ENCODE data around the gene PRKCB.

The PRKCB gene

GRCh38 chr16:24257958-24258357, 422.2 kb downstream of the PRKCB start:
- no peaks in the 10 kb centered on the region for H3K79me2 ChIP-seq (ENCODE audit: insufficient read depth, low read length)
- H4K20me1 ChIP-seq (ENCODE audit: insufficient read depth, low read length, poor library complexity, severe bottlenecking): no peaks in the 10 kb centered on the region
- H3K4me3 ChIP-seq (ENCODE audit: low read length, poor library complexity, severe bottlenecking): no peak overlapping the region
- no peak overlapping the region for H3K9ac ChIP-seq (ENCODE audit: low read depth, low read length, poor library complexity, severe bottlenecking)
- H2AFZ ChIP-seq (ENCODE audit: low read length): no peak overlapping the region
- H3K4me2 ChIP-seq (ENCODE audit: low read depth, low read length, poor library complexity, severe bottlenecking): no peak overlapping the region
- no peaks in the 10 kb centered on the region for H3K4me1 ChIP-seq (ENCODE audit: insufficient read depth, low read length, poor library complexity, severe bottlenecking)
- H3F3A ChIP-seq (ENCODE audit: low read depth): no peaks in the 10 kb centered on the region
- H3K27me3 ChIP-seq (ENCODE audit: insufficient read depth, low read length, poor library complexity, severe bottlenecking): no peaks in the 10 kb centered on the region
- H3K36me3 ChIP-seq (ENCODE audit: insufficient read depth, low read length): no peaks in the 10 kb centered on the region
- no peak for TF ChIP-seq EZH2phosphoT487 (IDR thresholded peaks at IDR 0.05; ENCODE audit: borderline replicate concordance)
- no peak for TF ChIP-seq CTCF (conservative IDR thresholded peaks at IDR 0.05; ENCODE audit: low read length)
- no peaks in the 10 kb centered on the region for H3K9me3 ChIP-seq (ENCODE audit: insufficient read depth, low read depth, low read length)
- no peaks in the 10 kb centered on the region for H3K9me2 ChIP-seq (replicated peaks; ENCODE audit: low read depth, low read length)

- H3K4me1 ChIP-seq (ENCODE audit: insufficient read depth, low read length, poor library complexity, severe bottlenecking): no peaks in the 10 kb centered on the region
- H3K36me3 ChIP-seq (ENCODE audit: insufficient read depth, low read length): no peaks in the 10 kb centered on the region
- no peak for TF ChIP-seq EZH2phosphoT487 (IDR thresholded peaks at IDR 0.05; ENCODE audit: borderline replicate concordance)
- TF ChIP-seq CTCF (conservative IDR thresholded peaks at IDR 0.05; ENCODE audit: low read length): no peak
- no peaks in the 10 kb centered on the region for H3K9me2 ChIP-seq (replicated peaks; ENCODE audit: low read depth, low read length)
- no peaks in the 10 kb centered on the region for H4K20me1 ChIP-seq (ENCODE audit: insufficient read depth, low read length, poor library complexity, severe bottlenecking)
- no peaks in the 10 kb centered on the region for H3K9me3 ChIP-seq (ENCODE audit: insufficient read depth, low read depth, low read length)
- H3K79me2 ChIP-seq (ENCODE audit: insufficient read depth, low read length): no peaks in the 10 kb centered on the region
- no peak overlapping the region for H3K9ac ChIP-seq (ENCODE audit: low read depth, low read length, poor library complexity, severe bottlenecking)
- no peaks in the 10 kb centered on the region for H3F3A ChIP-seq (ENCODE audit: low read depth)
- H2AFZ ChIP-seq (ENCODE audit: low read length): no peak overlapping the region
- no peak overlapping the region for H3K4me2 ChIP-seq (ENCODE audit: low read depth, low read length, poor library complexity, severe bottlenecking)
- no peak overlapping the region for H3K4me3 ChIP-seq (ENCODE audit: low read length, poor library complexity, severe bottlenecking)
- H3K27me3 ChIP-seq (ENCODE audit: insufficient read depth, low read length, poor library complexity, severe bottlenecking): no peaks in the 10 kb centered on the region
Measured at GRCh38 chr16:24258791-24259190, 423.0 kb downstream of the PRKCB start.

- Histone ChIP-seq H2AFZ (ENCODE audit: low read length) (no peak overlapping the region), H3K9me3 (ENCODE audit: insufficient read depth, low read depth, low read length) (no peaks in the 10 kb centered on the region), H4K20me1 (ENCODE audit: insufficient read depth, low read length, poor library complexity, severe bottlenecking) (no peaks in the 10 kb centered on the region), H3K4me3 (ENCODE audit: low read length, poor library complexity, severe bottlenecking) (no peak overlapping the region), H3F3A (ENCODE audit: low read depth) (no peaks in the 10 kb centered on the region), H3K9ac (ENCODE audit: low read depth, low read length, poor library complexity, severe bottlenecking) (no peak overlapping the region), H3K4me1 (ENCODE audit: insufficient read depth, low read length, poor library complexity, severe bottlenecking) (no peaks in the 10 kb centered on the region), H3K79me2 (ENCODE audit: insufficient read depth, low read length) (no peaks in the 10 kb centered on the region), H3K9me2 (replicated peaks; ENCODE audit: low read depth, low read length) (no peaks in the 10 kb centered on the region), H3K36me3 (ENCODE audit: insufficient read depth, low read length) (no peaks in the 10 kb centered on the region), H3K27me3 (ENCODE audit: insufficient read depth, low read length, poor library complexity, severe bottlenecking) (no peaks in the 10 kb centered on the region), H3K4me2 (ENCODE audit: low read depth, low read length, poor library complexity, severe bottlenecking) (no peak overlapping the region)
- no peak for TF ChIP-seq EZH2phosphoT487 (IDR thresholded peaks at IDR 0.05; ENCODE audit: borderline replicate concordance)
- TF ChIP-seq CTCF (conservative IDR thresholded peaks at IDR 0.05; ENCODE audit: low read length): no peak
Measured at GRCh38 chr16:24262816-24263215, 427.0 kb downstream of the PRKCB start.
